GM18508 (cell line): Measurements from ENCODE around the gene FPGS.
A peak's percentile ranks its signal among the peaks of the same experiment; 100 is the strongest.
"Not testable (repeated sequence)": the region's sequence is repeated elsewhere in the genome, so short reads cannot be mapped to it uniquely, and the experiment has no call there.

Experiments
- ATAC-seq: cut with Tn5 transposase; IDR thresholded peaks from one replicate; pipeline ENCODE4 v1.9.1; 2021; ENCODE audit warnings: moderate number of reproducible peaks; ENCODE audit not compliant: insufficient read depth, unreplicated experiment

FPGS gene

GRCh38 chr9:127770583-127770904 is 32.1 kb upstream of the FPGS start:
- ATAC-seq = no peak

- no peak for ATAC-seq
Observed at GRCh38 chr9:127770905-127771569, 31.6 kb upstream of the FPGS start.

GRCh38 chr9:127771570-127772189 is 31.0 kb upstream of the FPGS start:
- no peak for ATAC-seq

GRCh38 chr9:127772603-127773002 is 30.1 kb upstream of the FPGS start:
- ATAC-seq = no peak

- no peak for ATAC-seq
Observed at GRCh38 chr9:127773272-127773671, 29.4 kb upstream of the FPGS start.

- no peak for ATAC-seq
Observed at GRCh38 chr9:127773981-127774380, 28.7 kb upstream of the FPGS start.

GRCh38 chr9:127776195-127776923 is 26.3 kb upstream of the FPGS start:
- no peak for ATAC-seq

- no peak for ATAC-seq
Observed at GRCh38 chr9:127776924-127777289, 25.8 kb upstream of the FPGS start.

- ATAC-seq = no peak
Observed at GRCh38 chr9:127777368-127777980, 25.2 kb upstream of the FPGS start.

GRCh38 chr9:127778280-127779135 is 24.2 kb upstream of the FPGS start, which contains the start of gene SH2D3C:
Gene SH2D3C, minus strand, starts transcription at chr9:127778666. Its CDS starts 39 bp downstream, at chr9:127778627.
- ATAC-seq = no peak

GRCh38 chr9:127779136-127779981 is 23.3 kb upstream of the FPGS start:
- peak; percentile 40 for ATAC-seq

GRCh38 chr9:127780126-127780885 is 22.4 kb upstream of the FPGS start:
- no peak for ATAC-seq

- ATAC-seq = not testable (repeated sequence)
Observed at GRCh38 chr9:127780909-127781308, 21.8 kb upstream of the FPGS start.

GRCh38 chr9:127781806-127782205 is 20.9 kb upstream of the FPGS start:
- ATAC-seq = no peak

- no peak for ATAC-seq
Observed at GRCh38 chr9:127783111-127784008, 19.3 kb upstream of the FPGS start.

- no peak for ATAC-seq
Observed at GRCh38 chr9:127785023-127785932, 17.4 kb upstream of the FPGS start.
